Measurements from ENCODE around the gene KCNE4. TPM values are rescaled to one million over a fixed set of nuclear protein-coding genes. Genes with fewer than 3 reads are reported as not detected.

KCNE4 gene
- total and polyA plus RNA-seq, 9 donors: 3.0 to 13.4 (median 8.0) TPM

DNA sequence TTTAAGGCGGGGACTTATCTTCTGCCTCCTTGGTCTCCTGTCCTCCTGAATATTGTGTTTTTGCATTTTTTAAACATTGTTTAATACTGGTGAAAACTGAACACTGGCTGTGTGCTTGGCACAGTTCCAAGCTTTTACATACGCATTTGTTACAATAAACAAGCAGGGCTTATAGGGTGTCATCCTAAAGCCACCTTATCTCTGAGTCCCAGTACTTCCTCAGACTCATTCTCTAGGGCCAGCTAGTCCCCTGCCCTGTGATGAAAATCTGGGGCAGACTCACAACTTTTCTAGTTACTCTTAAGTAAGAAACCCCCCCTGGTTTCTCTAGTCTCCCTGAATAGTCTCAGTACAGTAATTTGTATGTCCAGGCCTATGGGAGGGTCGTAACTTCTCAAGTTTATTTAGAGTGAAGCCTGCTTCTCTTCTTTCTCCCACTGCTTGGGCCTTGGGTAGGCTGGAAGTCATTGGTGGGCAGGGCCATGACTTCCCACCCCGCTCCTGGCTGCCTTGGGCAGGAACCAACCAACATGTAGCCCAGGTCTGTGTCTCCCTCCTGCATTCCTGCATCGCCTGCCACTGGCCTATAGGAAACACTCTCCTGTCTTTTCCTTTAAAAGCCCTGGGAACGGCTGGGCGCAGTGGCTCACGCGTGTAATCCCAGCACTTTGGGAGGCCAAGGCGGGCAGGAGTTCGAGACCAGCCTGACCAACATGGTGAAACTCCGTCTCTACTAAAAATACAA lies 7.7 kb upstream of the KCNE4 start:
- intact Hi-C loops (cut with DNase I): no loop called here
- WGBS, 3 donors: 91 to 95% (median 92%) methylated on average over 12 of the region's 12 CpGs
- Histone ChIP-seq H3K27ac (no peak overlapping the region), H3K4me1 (ENCODE audit: insufficient read depth) (peaks cover 2% of the 10 kb centered on the region), H3K4me3 (no peak overlapping the region), H3K27me3 (no peaks in the 10 kb centered on the region), H3K9me3 (no peaks in the 10 kb centered on the region), H3K36me3 (no peaks in the 10 kb centered on the region)
- DNase-seq: no peak
- TF ChIP-seq POLR2A (IDR thresholded peaks at IDR 0.05) (no peak), EP300 (IDR thresholded peaks at IDR 0.05) (no peak)
- TF ChIP-seq, protein P1, sequence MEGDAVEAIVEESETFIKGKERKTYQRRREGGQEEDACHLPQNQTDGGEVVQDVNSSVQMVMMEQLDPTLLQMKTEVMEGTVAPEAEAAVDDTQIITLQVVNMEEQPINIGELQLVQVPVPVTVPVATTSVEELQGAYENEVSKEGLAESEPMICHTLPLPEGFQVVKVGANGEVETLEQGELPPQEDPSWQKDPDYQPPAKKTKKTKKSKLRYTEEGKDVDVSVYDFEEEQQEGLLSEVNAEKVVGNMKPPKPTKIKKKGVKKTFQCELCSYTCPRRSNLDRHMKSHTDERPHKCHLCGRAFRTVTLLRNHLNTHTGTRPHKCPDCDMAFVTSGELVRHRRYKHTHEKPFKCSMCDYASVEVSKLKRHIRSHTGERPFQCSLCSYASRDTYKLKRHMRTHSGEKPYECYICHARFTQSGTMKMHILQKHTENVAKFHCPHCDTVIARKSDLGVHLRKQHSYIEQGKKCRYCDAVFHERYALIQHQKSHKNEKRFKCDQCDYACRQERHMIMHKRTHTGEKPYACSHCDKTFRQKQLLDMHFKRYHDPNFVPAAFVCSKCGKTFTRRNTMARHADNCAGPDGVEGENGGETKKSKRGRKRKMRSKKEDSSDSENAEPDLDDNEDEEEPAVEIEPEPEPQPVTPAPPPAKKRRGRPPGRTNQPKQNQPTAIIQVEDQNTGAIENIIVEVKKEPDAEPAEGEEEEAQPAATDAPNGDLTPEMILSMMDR (IDR thresholded peaks at IDR 0.05): no peak

GRCh38 chr2:223044916-223045700 lies 6.9 kb upstream of the KCNE4 start:
- Histone ChIP-seq H3K36me3 (no peaks in the 10 kb centered on the region), H3K9me3 (no peaks in the 10 kb centered on the region), H3K4me1 (ENCODE audit: insufficient read depth) (peaks cover 2% of the 10 kb centered on the region), H3K27me3 (no peaks in the 10 kb centered on the region), H3K27ac (no peak overlapping the region), H3K4me3 (no peak overlapping the region)
- intact Hi-C loops (cut with DNase I): no loop called here
- no peak for TF ChIP-seq EP300 (IDR thresholded peaks at IDR 0.05)
- TF ChIP-seq, protein P1 (IDR thresholded peaks at IDR 0.05): no peak
- TF ChIP-seq POLR2A (IDR thresholded peaks at IDR 0.05): no peak
- 86 to 92% (median 88%) methylated on average over 5 of the region's 5 CpGs for WGBS, 3 donors
- DNase-seq: no peak

- no peak for DNase-seq
- Histone ChIP-seq H3K4me3 (no peak overlapping the region), H3K36me3 (no peaks in the 10 kb centered on the region), H3K4me1 (ENCODE audit: insufficient read depth) (peaks cover 4% of the 10 kb centered on the region), H3K27me3 (no peaks in the 10 kb centered on the region), H3K9me3 (no peaks in the 10 kb centered on the region), H3K27ac (no peak overlapping the region)
- 83 to 94% (median 88%) methylated on average over 2 of the region's 2 CpGs for WGBS, 3 donors
- intact Hi-C loops (cut with DNase I): no loop called here
- TF ChIP-seq, protein P1 (IDR thresholded peaks at IDR 0.05): no peak
- TF ChIP-seq POLR2A (IDR thresholded peaks at IDR 0.05) (no peak), EP300 (IDR thresholded peaks at IDR 0.05) (no peak)
These were observed 5.4 kb upstream of the KCNE4 start for GRCh38 chr2:223046470-223047040.

- peak in 1 of 5 donors; percentile 34 for DNase-seq
- no peaks in the 10 kb centered on the region for H3K36me3 ChIP-seq
- TF ChIP-seq, protein P1 (IDR thresholded peaks at IDR 0.05): no peak
- TF ChIP-seq EP300 (IDR thresholded peaks at IDR 0.05) (no peak), POLR2A (IDR thresholded peaks at IDR 0.05) (no peak)
- H3K9me3 ChIP-seq: no peaks in the 10 kb centered on the region
- 33 to 51% (median 34%) methylated on average over 4 of the region's 4 CpGs for WGBS, 3 donors
- H3K27me3 ChIP-seq: no peaks in the 10 kb centered on the region
- H3K4me1 ChIP-seq (ENCODE audit: insufficient read depth): peaks cover 3% of the 10 kb centered on the region
- H3K4me3 ChIP-seq: no peak overlapping the region
- intact Hi-C loops (cut with DNase I): no loop called here
- H3K27ac ChIP-seq: no peak overlapping the region
These were observed 4.7 kb upstream of the KCNE4 start for GRCh38 chr2:223047260-223047761.
